HG03442 (cell line): ENCODE data around the gene SKAP1.

Experiments
- ATAC-seq: cut with Tn5 transposase; IDR thresholded peaks from one replicate; pipeline ENCODE4 v1.9.1; 2021; ENCODE audit warnings: mild to moderate bottlenecking, moderate library complexity; ENCODE audit not compliant: unreplicated experiment

SKAP1 gene

DNA sequence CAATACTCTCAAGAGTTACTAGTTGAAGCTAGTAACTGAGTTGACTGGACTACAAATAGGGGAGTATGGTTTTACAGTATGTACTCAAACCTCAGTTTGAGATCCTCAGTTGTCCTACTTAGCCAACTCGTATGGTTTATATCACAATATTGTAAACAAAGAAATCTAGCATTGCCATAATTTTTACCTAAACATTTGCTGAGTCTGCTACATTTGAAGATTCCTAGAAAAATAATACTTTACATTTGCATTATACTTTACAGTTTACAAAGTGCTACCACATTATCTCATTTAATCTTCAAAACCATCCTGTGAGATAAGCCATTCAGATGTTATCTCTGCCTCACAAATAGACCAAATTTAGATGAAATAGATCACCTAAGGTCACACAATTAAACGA, 345.1 kb downstream of the SKAP1 start:
- no peak for ATAC-seq
